Keratinocyte (primary cell): ENCODE measurements around the gene CTU1. TPM values are rescaled to one million over a fixed set of nuclear protein-coding genes. Genes with fewer than 3 reads are reported as not detected.

Experiments
- DNase-seq: peaks from one replicate; pipeline ENCODE4 v3.0.0-alpha.2; 2011; ENCODE audit warnings: low read depth, missing footprints, low spot score
- FAIRE-seq: peaks from 2 replicates; lab custom pipeline; 2011; peaks lifted over from hg19 to GRCh38; lab: Jason Lieb, UNC
- H2AFZ ChIP-seq: 2 replicates; pipeline ENCODE4 v1.6.0; 2012; ENCODE audit warnings: low read length, control low read depth, inconsistent platforms; ENCODE audit not compliant: control insufficient read depth
- H3K27ac ChIP-seq: 2 replicates; pipeline ENCODE4 v1.5.1; 2011; ENCODE audit warnings: low read length; ENCODE audit not compliant: control insufficient read depth, insufficient read depth
- H3K27me3 ChIP-seq: 3 replicates; pipeline ENCODE4 v1.6.0; 2011; ENCODE audit warnings: low read length; ENCODE audit not compliant: control insufficient read depth, insufficient read depth; ENCODE audit errors: extremely low read depth
- H3K36me3 ChIP-seq, 2 experiments: 2 replicates in 1 of 2; 3 replicates in 1 of 2; pipeline ENCODE4 v1.5.1; 2011; ENCODE audit warnings: low read length in 2 of 2, mild to moderate bottlenecking in 1 of 2; ENCODE audit not compliant: control insufficient read depth in 2 of 2, insufficient read depth in 2 of 2; ENCODE audit errors: extremely low read depth in 1 of 2
- H3K4me1 ChIP-seq: 3 replicates; pipeline ENCODE4 v1.5.1; 2011; ENCODE audit warnings: low read length; ENCODE audit not compliant: control insufficient read depth, insufficient read depth; ENCODE audit errors: extremely low read depth
- H3K4me2 ChIP-seq: 3 replicates; pipeline ENCODE4 v1.6.0; 2011; ENCODE audit warnings: low read depth, low read length; ENCODE audit not compliant: control insufficient read depth, insufficient read depth; ENCODE audit errors: extremely low read depth
- H3K4me3 ChIP-seq, 3 experiments: fragments of 200-600 bp in 1 of 3; sonication (generic) in 1 of 3; 2 replicates in 2 of 3; 3 replicates in 1 of 3; pipeline ENCODE4 v1.5.1; 2011 to 2016; ENCODE audit warnings: low read length in 3 of 3, mild to moderate bottlenecking in 3 of 3, control low read depth in 2 of 3, inconsistent platforms in 1 of 3, low read depth in 1 of 3, mixed read lengths in 1 of 3, mixed run types in 1 of 3, moderate library complexity in 1 of 3; ENCODE audit not compliant: control insufficient read depth in 2 of 3, insufficient read depth in 2 of 3; ENCODE audit errors: extremely low read depth in 1 of 3
- H3K79me2 ChIP-seq: 2 replicates; pipeline ENCODE4 v1.6.0; 2012; ENCODE audit warnings: low read length; ENCODE audit not compliant: control insufficient read depth, insufficient read depth
- H3K9ac ChIP-seq: 3 replicates; pipeline ENCODE4 v1.6.0; 2011; ENCODE audit warnings: low read length; ENCODE audit not compliant: control insufficient read depth, insufficient read depth; ENCODE audit errors: extremely low read depth
- H3K9me1 ChIP-seq: 3 replicates; pipeline ENCODE4 v1.6.0; 2011; ENCODE audit warnings: low read length; ENCODE audit not compliant: control insufficient read depth, insufficient read depth; ENCODE audit errors: extremely low read depth
- H3K9me3 ChIP-seq: 2 replicates; pipeline ENCODE4 v1.5.1; 2012; ENCODE audit warnings: low read depth, low read length; ENCODE audit not compliant: control insufficient read depth
- H4K20me1 ChIP-seq: 3 replicates; pipeline ENCODE4 v1.6.0; 2011; ENCODE audit warnings: low read length; ENCODE audit not compliant: control insufficient read depth, insufficient read depth; ENCODE audit errors: extremely low read depth
- CTCF ChIP-seq, 3 experiments: IDR thresholded peaks in 1 of 3; conservative IDR thresholded peaks in 1 of 3; optimal IDR thresholded peaks in 1 of 3; 2 replicates in 2 of 3; 3 replicates in 1 of 3; pipeline versions ENCODE3 to v1.5.1; 2011; ENCODE audit warnings: low read length in 3 of 3, mild to moderate bottlenecking in 3 of 3, moderate library complexity in 2 of 3, control low read depth in 1 of 3, inconsistent platforms in 1 of 3; ENCODE audit not compliant: insufficient read depth in 2 of 3; ENCODE audit errors: extremely low read depth in 1 of 3
- EZH2 ChIP-seq: IDR thresholded peaks from one replicate; pipeline ENCODE4 v1.6.1; 2012; ENCODE audit warnings: inconsistent platforms, mild to moderate bottlenecking, low read length, moderate library complexity
- dilution Hi-C: fragments of 300-500 bp; cut with MboI; formaldehyde crosslinking; loops from one replicate; pipeline ENCODE4 v1.7.0; 2020; ENCODE audit warnings: low sequenced_read_pairs; ENCODE audit not compliant: extremely low pct_ligation_motif_present
- polyA plus RNA-seq, 5 experiments: library from polyadenylated mRNA; depleted of rRNA in 3 of 5; stranded (reverse) in 3 of 5; stranded (forward) in 1 of 5; unstranded in 1 of 5; fragments of >200 nt; gene quantifications; 1 replicate in 1 of 5; 2 replicates in 3 of 5; 3 replicates in 1 of 5; pipeline versions ENCODE4 v1.2.1 to v1.2.3, GENCODE V29; 2011 to 2012; ENCODE audit warnings: missing spikeins in 2 of 5, low read depth in 1 of 5, low replicate concordance in 1 of 5

The CTU1 gene
- polyA plus RNA-seq, 1 donor (not counting 4 experiments of a cell fraction or from before 2014, with no cell fraction given): 1.9 TPM

- H3K27ac ChIP-seq: no peak overlapping the region
- H3K4me2 ChIP-seq: no peak overlapping the region
- peaks cover 12% of the 10 kb centered on the region for H3K4me1 ChIP-seq
- DNase-seq (no peak), FAIRE-seq (no peak)
- H4K20me1 ChIP-seq: no peaks in the 10 kb centered on the region
- dilution Hi-C loops: no loop called here
- H3K9ac ChIP-seq: no peak overlapping the region
- H3K27me3 ChIP-seq: peaks cover 4% of the 10 kb centered on the region
- H3K4me3 ChIP-seq: peak overlapping the region in 1 of 3 experiments; percentile 13
- no peaks in the 10 kb centered on the region for H3K36me3 ChIP-seq
- H3K9me3 ChIP-seq: no peaks in the 10 kb centered on the region
- H3K9me1 ChIP-seq: no peaks in the 10 kb centered on the region
- no peaks in the 10 kb centered on the region for H3K79me2 ChIP-seq
- TF ChIP-seq EZH2 (no peak), CTCF (optimal IDR thresholded peaks at IDR 0.05 in 1 of 3, IDR thresholded peaks at IDR 0.05 in 1 of 3, conservative IDR thresholded peaks at IDR 0.05 in 1 of 3; ENCODE audit: extremely low read depth in 1 of 3, insufficient read depth in 2 of 3, low read length in 3 of 3) (no peak)
- H2AFZ ChIP-seq: no peak overlapping the region
Observed at GRCh38 chr19:51079481-51080110, 28.6 kb downstream of the CTU1 start.

GRCh38 chr19:51078731-51079130, 29.5 kb downstream of the CTU1 start:
- Histone ChIP-seq H3K4me2 (no peak overlapping the region), H4K20me1 (no peaks in the 10 kb centered on the region), H3K9me1 (no peaks in the 10 kb centered on the region), H3K9ac (no peak overlapping the region), H2AFZ (no peak overlapping the region), H3K9me3 (no peaks in the 10 kb centered on the region), H3K36me3 (no peaks in the 10 kb centered on the region), H3K4me3 (no peak overlapping the region), H3K4me1 (peaks cover 12% of the 10 kb centered on the region), H3K79me2 (no peaks in the 10 kb centered on the region), H3K27ac (no peak overlapping the region), H3K27me3 (peaks cover 4% of the 10 kb centered on the region)
- dilution Hi-C loops: no loop called here
- DNase-seq (no peak), FAIRE-seq (no peak)
- TF ChIP-seq CTCF (optimal IDR thresholded peaks at IDR 0.05 in 1 of 3, IDR thresholded peaks at IDR 0.05 in 1 of 3, conservative IDR thresholded peaks at IDR 0.05 in 1 of 3; ENCODE audit: extremely low read depth in 1 of 3, insufficient read depth in 2 of 3, low read length in 3 of 3): no peak
